Transverse colon (tissue), 4 donors: ENCODE results near the gene HERPUD1.

ENCODE experiments used
- CTCF ChIP-seq, 5 experiments: fragments of 200-600 bp in 3 of 5; fragments of 450-650 bp in 2 of 5; sonication (generic) in 3 of 5; IDR thresholded peaks; 1 replicate in 2 of 5; 2 replicates in 3 of 5; pipeline ENCODE4 v1.5.1; 2016 to 2017; ENCODE audit warnings: antibody characterized with exemption in 5 of 5, inconsistent platforms in 3 of 5, mild to moderate bottlenecking in 2 of 5, moderate library complexity in 1 of 5
- EP300 ChIP-seq: sonication (generic); formaldehyde crosslinking; IDR thresholded peaks from one replicate; pipeline ENCODE4 v1.6.1; 2017; ENCODE audit warnings: antibody characterized with exemption, low read depth
- POLR2A ChIP-seq: fragments of 450-650 bp; IDR thresholded peaks from one replicate; pipeline ENCODE4 v1.6.1; 2016; ENCODE audit warnings: antibody characterized with exemption, mild to moderate bottlenecking, moderate library complexity
- POLR2AphosphoS5 ChIP-seq, 3 donors: sonication (generic); formaldehyde crosslinking; IDR thresholded peaks; one replicate each; pipeline ENCODE4 v1.6.1; 2016; ENCODE audit warnings: antibody characterized with exemption in 3 of 3

GRCh38 chr16:56948234-56948633 lies 16.3 kb downstream of the HERPUD1 start:
- TF ChIP-seq CTCF (IDR thresholded peaks at IDR 0.05) (no peak), POLR2A (no peak), POLR2AphosphoS5 (IDR thresholded peaks at IDR 0.05) (no peak), EP300 (no peak)
